GM12878 (cell line): Measurements from ENCODE around the gene HS6ST3. TPM values are rescaled to one million over a fixed set of nuclear protein-coding genes. Genes with fewer than 3 reads are reported as not detected.

Source experiments
- ATAC-seq: fragments of 200-7000 bp; cut with Tn5 transposase; 3 replicates; pipeline ENCODE4 v1.9.1; 2020; ENCODE audit warnings: mild to moderate bottlenecking, moderate library complexity
- BruUV-seq: library from RNA; stranded (reverse); fragments of 400-500 nt; replicated peaks from 2 replicates; lab custom pipeline; 2021; lab: Mats Ljungman, UMichigan
- CTCF ChIA-PET: fragments of 300-600 bp; sonication (Branson Sonifier 250); formaldehyde crosslinking; extraction: SDS; loops from one replicate; lab custom pipeline; 2021; ENCODE audit warnings: inconsistent platforms; lab: Yijun Ruan, JAX
- POLR2A ChIA-PET: fragments of 350-600 bp; formaldehyde crosslinking; extraction: SDS; loops from one replicate; lab custom pipeline; 2021; ENCODE audit warnings: inconsistent platforms; lab: Charles Lee
- RAD21 ChIA-PET: fragments of 300-600 bp; sonication (Branson Sonifier 250); formaldehyde crosslinking; loops from one replicate; lab custom pipeline; 2023; ENCODE audit warnings: antibody characterized with exemption; ENCODE audit not compliant: unreplicated experiment; lab: Charles Lee
- SMC1A ChIA-PET: fragments of 300-600 bp; sonication (Branson Sonifier 250); formaldehyde crosslinking; loops from one replicate; lab custom pipeline; 2023; ENCODE audit not compliant: unreplicated experiment, uncharacterized antibody; lab: Charles Lee
- DNase-seq: peaks from one replicate; pipeline ENCODE4 v3.0.0-alpha.2; 2011; ENCODE audit warnings: low read depth, low spot score
- FAIRE-seq: peaks from 3 replicates; lab custom pipeline; 2011; peaks lifted over from hg19 to GRCh38; lab: Jason Lieb, UNC
- H2AFZ ChIP-seq: 2 replicates; pipeline ENCODE4 v1.6.0; 2011; ENCODE audit warnings: low read depth, low read length, control low read depth; ENCODE audit not compliant: control insufficient read depth
- H3K27ac ChIP-seq: 2 replicates; pipeline ENCODE4 v1.5.1; 2011; ENCODE audit warnings: control low read depth; ENCODE audit not compliant: control insufficient read depth, insufficient read depth
- H3K27me3 ChIP-seq, 2 experiments: replicated peaks in 1 of 2; 2 replicates each; pipeline versions ENCODE4 v1.6.0 to v1.6.1; 2011; ENCODE audit warnings: low read length in 1 of 2; ENCODE audit not compliant: control insufficient read depth in 2 of 2, insufficient read depth in 2 of 2
- H3K36me3 ChIP-seq, 2 experiments: 2 replicates each; pipeline ENCODE4 v1.5.1; 2011; ENCODE audit warnings: low read length in 1 of 2; ENCODE audit not compliant: control insufficient read depth in 2 of 2, insufficient read depth in 2 of 2
- H3K4me1 ChIP-seq: 2 replicates; pipeline ENCODE4 v1.6.1; 2011; ENCODE audit warnings: mild to moderate bottlenecking, low read length, moderate library complexity, mixed read lengths; ENCODE audit not compliant: control insufficient read depth, insufficient read depth
- H3K4me2 ChIP-seq: 2 replicates; pipeline ENCODE4 v1.6.0; 2011; ENCODE audit warnings: control low read depth; ENCODE audit not compliant: control insufficient read depth, insufficient read depth
- H3K4me3 ChIP-seq: fragments of 200-600 bp; sonication (generic); 2 replicates; pipeline ENCODE4 v1.5.1; 2016
- H3K79me2 ChIP-seq: 2 replicates; pipeline ENCODE4 v1.6.0; 2011; ENCODE audit warnings: low read length; ENCODE audit not compliant: control insufficient read depth, insufficient read depth
- H3K9ac ChIP-seq: 2 replicates; pipeline ENCODE4 v1.8.0; 2011; ENCODE audit warnings: low read length, control low read depth, mixed read lengths; ENCODE audit not compliant: control insufficient read depth, insufficient read depth
- H3K9me3 ChIP-seq: replicated peaks from 3 replicates; pipeline ENCODE4 v1.5.1; 2011; ENCODE audit warnings: mild to moderate bottlenecking, low read length; ENCODE audit not compliant: control insufficient read depth, insufficient read depth
- H4K20me1 ChIP-seq: 2 replicates; pipeline ENCODE4 v1.6.0; 2011; ENCODE audit not compliant: control insufficient read depth, insufficient read depth
- DPF2 ChIP-seq: fragments of 450-650 bp; IDR thresholded peaks from 2 replicates; pipeline ENCODE4 v1.6.1; 2017; ENCODE audit warnings: mild to moderate bottlenecking
- MEF2B ChIP-seq: fragments of 450-650 bp; IDR thresholded peaks from 2 replicates; pipeline ENCODE4 v1.6.1; 2018; ENCODE audit warnings: mild to moderate bottlenecking, moderate library complexity; ENCODE audit not compliant: partially characterized antibody, poor library complexity, severe bottlenecking
- NFYB ChIP-seq: IDR thresholded peaks from 2 replicates; pipeline ENCODE4 v1.6.1; 2011; ENCODE audit warnings: low read depth, mild to moderate bottlenecking, low read length, improper control_type of control experiment, moderate library complexity; ENCODE audit not compliant: insufficient read depth
- PML ChIP-seq: IDR thresholded peaks from 2 replicates; pipeline ENCODE4 v1.6.1; 2012; ENCODE audit warnings: low read length, inconsistent platforms
- RFX5 ChIP-seq: IDR thresholded peaks from 2 replicates; pipeline ENCODE4 v1.6.1; 2011; ENCODE audit warnings: low read depth, low read length, improper control_type of control experiment
- SIN3A ChIP-seq: IDR thresholded peaks from 2 replicates; pipeline ENCODE4 v1.6.1; 2012; ENCODE audit warnings: low read depth, low read length, improper control_type of control experiment
- ZSCAN29 ChIP-seq: fragments of 450-650 bp; IDR thresholded peaks from 2 replicates; pipeline ENCODE4 v1.6.1; 2017; ENCODE audit warnings: mild to moderate bottlenecking, moderate library complexity
- WGBS: methylation state at CpG from one replicate; pipeline ENCODE4 v1.1.6; 2016; ENCODE audit warnings: low lambda C conversion rate; ENCODE audit not compliant: insufficient replicate concordance, insufficient coverage; ENCODE audit errors: missing lambda C conversion rate; 5-methylcytosine and 5-hydroxymethylcytosine counted together
- in situ Hi-C: fragments of 300-500 bp; cut with MboI; formaldehyde crosslinking; loops from 9 replicates; pipeline ENCODE4 v1.14.3; 2018; ENCODE audit warnings: mixed read lengths
- intact Hi-C: fragments of 100-400 bp; cut with micrococcal nuclease; formaldehyde crosslinking; loops from one replicate; pipeline ENCODE4 v1.14.2; 2022; ENCODE audit not compliant: unreplicated experiment
- polyA plus RNA-seq, 11 experiments: library from polyadenylated mRNA; depleted of rRNA in 4 of 11; unstranded in 6 of 11; stranded (reverse) in 5 of 11; fragments of >200 nt; fragmentation: Nextera tagmentation in 4 of 11; fragmentation: Illumina TruSeq in 1 of 11; extraction: Ambion mirVana in 4 of 11; extraction: Trizol in 1 of 11; gene quantifications; 1 replicate in 1 of 11; 2 replicates in 10 of 11; pipeline versions ENCODE4 v1.2.1 to v1.2.3, GENCODE V29; 2011 to 2016; ENCODE audit warnings: inconsistent platforms in 2 of 11, missing spikeins in 2 of 11, low read depth in 1 of 11
- total RNA-seq, 4 experiments: library from RNA; depleted of rRNA in 3 of 4; stranded (reverse); fragments of >200 nt in 3 of 4; fragmentation: Illumina TruSeq in 1 of 4; extraction: Trizol in 1 of 4; gene quantifications; 2 replicates each; pipeline versions ENCODE4 v1.2.1 to v1.2.3, GENCODE V29; 2013 to 2021
- TF ChIP-seq, protein P1 (sequence below): fragments of 450-650 bp; conservative IDR thresholded peaks from 2 replicates; pipeline ENCODE4 v1.6.1; 2017; ENCODE audit warnings: mild to moderate bottlenecking, moderate library complexity
- TF ChIP-seq, protein P2 (sequence below): fragments of 450-650 bp; IDR thresholded peaks from 2 replicates; pipeline ENCODE4 v1.6.1; 2017; ENCODE audit warnings: low read depth, mild to moderate bottlenecking, moderate library complexity
- TF ChIP-seq, protein P3 (sequence below): IDR thresholded peaks from 2 replicates; pipeline ENCODE4 v1.6.1; 2012; ENCODE audit warnings: mild to moderate bottlenecking, low read depth, low read length

HS6ST3 gene
- total and polyA plus RNA-seq, 10 of the 15 experiments (the other 5 are each of a cell fraction or from before 2014, with no cell fraction given) = under 0.01 to 2.9 TPM; not detected in 8

DNA sequence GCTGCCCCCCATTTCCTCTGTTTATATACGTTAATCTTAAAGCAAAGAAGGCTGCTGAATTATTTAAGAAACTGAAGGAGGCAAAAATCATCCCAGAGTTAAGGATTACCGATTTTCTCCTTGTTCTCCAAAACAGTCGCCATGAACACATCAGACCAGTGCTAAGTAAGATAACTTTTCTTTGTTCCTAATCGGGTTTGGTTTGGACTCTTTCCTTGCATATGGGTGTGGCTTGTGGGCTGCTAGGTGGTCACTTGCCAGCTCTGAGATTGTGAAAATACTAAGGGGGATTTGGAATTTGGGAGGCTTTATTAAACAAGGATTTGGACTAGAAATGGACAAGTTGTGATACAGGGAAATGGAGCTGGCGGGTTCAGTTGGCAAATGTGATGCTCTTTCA, 692.3 kb downstream of the HS6ST3 start:
- 4% methylated on average over 5 of the region's 5 CpGs for WGBS
- no peaks in the 10 kb centered on the region for H3K4me1 ChIP-seq
- BruUV-seq = no TSS peak
- H3K79me2 ChIP-seq = no peaks in the 10 kb centered on the region
- ChIA-PET CTCF (no interaction called here), POLR2A (no interaction called here), SMC1A (no interaction called here), RAD21 (no interaction called here)
- H4K20me1 ChIP-seq = no peaks in the 10 kb centered on the region
- no peak for ATAC-seq
- no peak overlapping the region for H3K9ac ChIP-seq
- H3K27me3 ChIP-seq = no peaks in the 10 kb centered on the region
- no peak for DNase-seq
- H3K4me2 ChIP-seq = no peak overlapping the region
- H3K9me3 ChIP-seq = no peaks in the 10 kb centered on the region
- no peak overlapping the region for H3K27ac ChIP-seq
- no peak overlapping the region for H2AFZ ChIP-seq
- H3K36me3 ChIP-seq = no peaks in the 10 kb centered on the region
- TF ChIP-seq ZSCAN29 (no peak), PML (no peak)
- TF ChIP-seq, all 136 proteins: peak for 0
- FAIRE-seq = no peak
- in situ Hi-C loops = no loop called here
- intact Hi-C loops = no loop called here
- no peak overlapping the region for H3K4me3 ChIP-seq

DNA sequence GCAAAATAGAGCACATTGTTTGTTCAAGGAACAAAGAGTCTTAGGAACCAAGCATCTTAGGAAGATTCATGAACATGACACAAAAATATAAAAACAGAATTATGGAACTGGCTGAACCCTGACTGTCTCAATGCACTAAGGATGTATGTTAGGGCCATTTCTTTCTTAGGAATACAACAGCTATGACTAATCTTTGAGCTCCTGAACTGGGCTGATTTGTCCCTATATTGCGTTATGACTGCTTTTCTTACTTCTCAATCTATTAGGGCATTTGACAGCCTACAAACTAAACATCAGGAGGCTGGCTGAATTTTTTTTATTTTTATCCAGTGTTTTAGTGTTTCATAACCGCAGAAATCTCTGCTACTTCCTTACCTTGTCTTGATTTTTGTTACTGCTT, 693.1 kb downstream of the HS6ST3 start:
- Histone ChIP-seq H4K20me1 (no peaks in the 10 kb centered on the region), H3K4me3 (no peak overlapping the region), H3K79me2 (no peaks in the 10 kb centered on the region), H2AFZ (no peak overlapping the region), H3K4me1 (no peaks in the 10 kb centered on the region), H3K4me2 (no peak overlapping the region), H3K27me3 (no peaks in the 10 kb centered on the region), H3K36me3 (no peaks in the 10 kb centered on the region), H3K9ac (no peak overlapping the region), H3K27ac (no peak overlapping the region), H3K9me3 (no peaks in the 10 kb centered on the region)
- no peak for FAIRE-seq
- ChIA-PET RAD21 (no interaction called here), POLR2A (no interaction called here), SMC1A (no interaction called here), CTCF (no interaction called here)
- no peak for DNase-seq
- in situ Hi-C loops (no loop called here), intact Hi-C loops (no loop called here)
- 44% methylated on average over 2 of the region's 2 CpGs for WGBS
- no TSS peak for BruUV-seq
- TF ChIP-seq, protein P1, sequence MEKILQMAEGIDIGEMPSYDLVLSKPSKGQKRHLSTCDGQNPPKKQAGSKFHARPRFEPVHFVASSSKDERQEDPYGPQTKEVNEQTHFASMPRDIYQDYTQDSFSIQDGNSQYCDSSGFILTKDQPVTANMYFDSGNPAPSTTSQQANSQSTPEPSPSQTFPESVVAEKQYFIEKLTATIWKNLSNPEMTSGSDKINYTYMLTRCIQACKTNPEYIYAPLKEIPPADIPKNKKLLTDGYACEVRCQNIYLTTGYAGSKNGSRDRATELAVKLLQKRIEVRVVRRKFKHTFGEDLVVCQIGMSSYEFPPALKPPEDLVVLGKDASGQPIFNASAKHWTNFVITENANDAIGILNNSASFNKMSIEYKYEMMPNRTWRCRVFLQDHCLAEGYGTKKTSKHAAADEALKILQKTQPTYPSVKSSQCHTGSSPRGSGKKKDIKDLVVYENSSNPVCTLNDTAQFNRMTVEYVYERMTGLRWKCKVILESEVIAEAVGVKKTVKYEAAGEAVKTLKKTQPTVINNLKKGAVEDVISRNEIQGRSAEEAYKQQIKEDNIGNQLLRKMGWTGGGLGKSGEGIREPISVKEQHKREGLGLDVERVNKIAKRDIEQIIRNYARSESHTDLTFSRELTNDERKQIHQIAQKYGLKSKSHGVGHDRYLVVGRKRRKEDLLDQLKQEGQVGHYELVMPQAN = no peak
- TF ChIP-seq, protein P2, sequence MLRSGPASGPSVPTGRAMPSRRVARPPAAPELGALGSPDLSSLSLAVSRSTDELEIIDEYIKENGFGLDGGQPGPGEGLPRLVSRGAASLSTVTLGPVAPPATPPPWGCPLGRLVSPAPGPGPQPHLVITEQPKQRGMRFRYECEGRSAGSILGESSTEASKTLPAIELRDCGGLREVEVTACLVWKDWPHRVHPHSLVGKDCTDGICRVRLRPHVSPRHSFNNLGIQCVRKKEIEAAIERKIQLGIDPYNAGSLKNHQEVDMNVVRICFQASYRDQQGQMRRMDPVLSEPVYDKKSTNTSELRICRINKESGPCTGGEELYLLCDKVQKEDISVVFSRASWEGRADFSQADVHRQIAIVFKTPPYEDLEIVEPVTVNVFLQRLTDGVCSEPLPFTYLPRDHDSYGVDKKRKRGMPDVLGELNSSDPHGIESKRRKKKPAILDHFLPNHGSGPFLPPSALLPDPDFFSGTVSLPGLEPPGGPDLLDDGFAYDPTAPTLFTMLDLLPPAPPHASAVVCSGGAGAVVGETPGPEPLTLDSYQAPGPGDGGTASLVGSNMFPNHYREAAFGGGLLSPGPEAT = no peak
- TF ChIP-seq SIN3A (no peak), DPF2 (no peak), PML (no peak), MEF2B (no peak), NFYB (no peak), RFX5 (no peak)
- TF ChIP-seq, protein P3, sequence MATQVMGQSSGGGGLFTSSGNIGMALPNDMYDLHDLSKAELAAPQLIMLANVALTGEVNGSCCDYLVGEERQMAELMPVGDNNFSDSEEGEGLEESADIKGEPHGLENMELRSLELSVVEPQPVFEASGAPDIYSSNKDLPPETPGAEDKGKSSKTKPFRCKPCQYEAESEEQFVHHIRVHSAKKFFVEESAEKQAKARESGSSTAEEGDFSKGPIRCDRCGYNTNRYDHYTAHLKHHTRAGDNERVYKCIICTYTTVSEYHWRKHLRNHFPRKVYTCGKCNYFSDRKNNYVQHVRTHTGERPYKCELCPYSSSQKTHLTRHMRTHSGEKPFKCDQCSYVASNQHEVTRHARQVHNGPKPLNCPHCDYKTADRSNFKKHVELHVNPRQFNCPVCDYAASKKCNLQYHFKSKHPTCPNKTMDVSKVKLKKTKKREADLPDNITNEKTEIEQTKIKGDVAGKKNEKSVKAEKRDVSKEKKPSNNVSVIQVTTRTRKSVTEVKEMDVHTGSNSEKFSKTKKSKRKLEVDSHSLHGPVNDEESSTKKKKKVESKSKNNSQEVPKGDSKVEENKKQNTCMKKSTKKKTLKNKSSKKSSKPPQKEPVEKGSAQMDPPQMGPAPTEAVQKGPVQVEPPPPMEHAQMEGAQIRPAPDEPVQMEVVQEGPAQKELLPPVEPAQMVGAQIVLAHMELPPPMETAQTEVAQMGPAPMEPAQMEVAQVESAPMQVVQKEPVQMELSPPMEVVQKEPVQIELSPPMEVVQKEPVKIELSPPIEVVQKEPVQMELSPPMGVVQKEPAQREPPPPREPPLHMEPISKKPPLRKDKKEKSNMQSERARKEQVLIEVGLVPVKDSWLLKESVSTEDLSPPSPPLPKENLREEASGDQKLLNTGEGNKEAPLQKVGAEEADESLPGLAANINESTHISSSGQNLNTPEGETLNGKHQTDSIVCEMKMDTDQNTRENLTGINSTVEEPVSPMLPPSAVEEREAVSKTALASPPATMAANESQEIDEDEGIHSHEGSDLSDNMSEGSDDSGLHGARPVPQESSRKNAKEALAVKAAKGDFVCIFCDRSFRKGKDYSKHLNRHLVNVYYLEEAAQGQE = no peak
- ATAC-seq = no peak
